T-helper 17 cell (primary cell): ENCODE measurements around the gene EIF3I. TPM values are rescaled to one million over a fixed set of nuclear protein-coding genes. Genes with fewer than 3 reads are reported as not detected.

Experiments
- ATAC-seq: fragments of 150-1000 bp; cut with Tn5 transposase; 2 replicates; pipeline ENCODE4 v1.10.0; 2021; ENCODE audit warnings: mild to moderate bottlenecking, moderate library complexity
- DNase-seq, 3 donors: peaks; one replicate each; pipeline versions ENCODE4 v3.0.0 to v3.0.0-alpha.2; 2020 to 2021
- H3K9me3 ChIP-seq: one replicate; pipeline ENCODE4 v1.7.0; 2013; ENCODE audit warnings: low read length, mild to moderate bottlenecking; ENCODE audit not compliant: control insufficient read depth, poor library complexity, severe bottlenecking
- H3K27ac Mint-ChIP-seq: one replicate; pipeline ENCODE4 v1.8.0; 2022; ENCODE audit warnings: mild to moderate bottlenecking, moderate library complexity, mixed read lengths
- H3K27me3 Mint-ChIP-seq: one replicate; pipeline ENCODE4 v1.8.0; 2022; ENCODE audit warnings: mixed read lengths
- H3K36me3 Mint-ChIP-seq: one replicate; pipeline ENCODE4 v1.8.0; 2022; ENCODE audit warnings: low read depth, mixed read lengths
- H3K4me1 Mint-ChIP-seq: one replicate; pipeline ENCODE4 v1.8.0; 2022; ENCODE audit warnings: mild to moderate bottlenecking, mixed read lengths
- H3K4me3 Mint-ChIP-seq: one replicate; pipeline ENCODE4 v1.8.0; 2022; ENCODE audit warnings: mild to moderate bottlenecking, moderate library complexity, mixed read lengths
- total RNA-seq, 4 donors: library from RNA in 2 of 4; stranded (reverse) in 2 of 4; gene quantifications; one replicate each; pipeline ENCODE4 v1.2.3 and lab custom pipeline; 2022 to 2026

The EIF3I gene
- total RNA-seq, 2 donors from 2014 or later, result 116 to 132 TPM

- H3K4me1 Mint-ChIP-seq, result peaks cover 50% of the 10 kb centered on the region
- H3K36me3 Mint-ChIP-seq, result no peaks in the 10 kb centered on the region
Measured at GRCh38 chr1:32201011-32201855, 21.0 kb upstream of the EIF3I start.

DNA sequence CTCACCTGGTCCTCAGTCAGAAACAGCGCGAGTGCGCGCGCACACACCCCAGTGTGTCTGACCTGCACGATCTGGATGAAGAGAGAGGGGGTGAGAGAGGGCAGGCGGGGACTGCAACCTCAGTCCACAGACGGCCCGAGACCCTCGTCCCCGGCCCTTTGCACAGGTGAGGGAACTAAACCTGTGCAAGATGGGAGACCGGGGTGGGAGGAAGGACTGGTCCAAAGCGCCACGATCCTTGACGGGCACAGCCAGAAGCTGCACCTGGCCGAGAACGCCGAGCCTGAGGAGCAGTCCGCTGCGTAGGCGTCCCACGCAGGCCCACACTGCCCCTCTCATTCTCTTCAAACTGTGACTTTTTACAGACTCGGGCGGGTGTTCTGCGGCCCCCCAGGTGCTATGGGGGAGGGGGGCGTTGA lies 17.3 kb upstream of the EIF3I start:
- peaks cover 34% of the 10 kb centered on the region for H3K4me1 Mint-ChIP-seq
- ATAC-seq, result no peak

More at GRCh38 chr1:32201011-32201855, 21.0 kb upstream of the EIF3I start:
- DNase-seq (peak; percentile 58 to 75 (median 59)), ATAC-seq (peak; percentile 84)
- peak overlapping the region; percentile 92 for H3K4me3 Mint-ChIP-seq
- no peaks in the 10 kb centered on the region for H3K27me3 Mint-ChIP-seq
- peak overlapping the region; percentile 98 for H3K27ac Mint-ChIP-seq
- H3K9me3 ChIP-seq, result no peaks in the 10 kb centered on the region

DNA sequence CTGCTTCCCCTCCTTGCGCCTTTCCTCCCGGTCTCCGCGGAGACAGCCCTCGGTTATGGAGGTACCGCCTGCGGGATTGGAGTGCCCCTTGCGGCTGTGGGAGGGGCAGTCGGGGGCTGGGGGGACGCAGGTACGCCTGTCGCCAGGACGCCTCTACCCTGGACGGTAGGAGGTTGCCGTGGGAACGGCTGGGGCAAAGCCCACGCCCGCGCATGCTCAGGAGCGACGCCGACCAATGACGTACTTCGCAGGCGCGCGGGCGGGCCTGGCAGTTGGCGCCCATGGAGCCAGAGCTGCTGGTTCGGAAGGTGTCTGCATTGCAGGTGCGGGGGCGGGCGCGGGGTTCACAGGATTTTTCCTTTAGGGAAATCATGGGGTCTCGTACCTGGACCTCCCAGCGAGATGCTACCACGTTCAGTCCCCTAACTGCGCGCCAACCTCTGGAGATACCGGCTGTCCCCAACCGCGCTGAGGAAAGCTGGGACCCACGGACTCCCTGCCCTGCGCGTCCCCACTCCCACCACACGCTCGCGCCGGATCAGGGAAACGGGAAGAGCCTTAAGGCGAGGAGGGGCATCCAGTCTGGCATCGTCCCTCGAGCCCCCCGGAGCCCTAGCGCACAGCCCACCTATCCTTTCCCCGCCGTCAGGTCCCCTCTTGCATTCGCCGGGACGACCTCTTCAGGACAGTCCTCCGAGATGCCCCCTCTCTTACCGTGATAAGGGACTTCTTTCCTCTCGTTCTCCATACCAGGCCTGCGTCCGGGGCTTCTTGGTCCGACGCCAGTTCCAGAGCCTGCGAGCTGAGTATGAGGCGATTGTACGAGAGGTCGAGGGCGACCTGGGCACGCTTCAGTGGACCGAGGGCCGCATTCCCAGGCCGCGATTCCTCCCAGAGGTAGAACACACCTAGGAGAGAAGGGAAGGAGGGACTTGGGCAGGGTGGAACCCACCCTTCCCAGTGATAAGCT lies 16.5 kb upstream of the EIF3I start, which contains the start of gene IQCC:
Gene IQCC (plus strand): TSS at position 271 of the 970 bp plus-strand sequence. CDS start 11 bp downstream, at position 282.
- ATAC-seq (peak; percentile 68), DNase-seq (peak; percentile 81 to 82 (median 82))
- no peaks in the 10 kb centered on the region for H3K9me3 ChIP-seq
- Mint-ChIP-seq H3K36me3 (no peaks in the 10 kb centered on the region), H3K27ac (peak within 1 kb of the TSS; percentile 92), H3K4me1 (peaks cover 29% of the 10 kb centered on the region), H3K4me3 (peak within 1 kb of the TSS; percentile 88), H3K27me3 (no peaks in the 10 kb centered on the region)

More for the DNA sequence above, 17.3 kb upstream of the EIF3I start:
- DNase-seq, result no peak
- no peaks in the 10 kb centered on the region for H3K9me3 ChIP-seq
- Mint-ChIP-seq H3K27ac (peak overlapping the region; percentile 92), H3K4me3 (peak overlapping the region; percentile 88), H3K36me3 (no peaks in the 10 kb centered on the region), H3K27me3 (no peaks in the 10 kb centered on the region)

- H3K9me3 ChIP-seq, result no peaks in the 10 kb centered on the region
- Mint-ChIP-seq H3K4me3 (no peak overlapping the region), H3K4me1 (peaks cover 16% of the 10 kb centered on the region), H3K36me3 (no peaks in the 10 kb centered on the region), H3K27ac (no peak overlapping the region), H3K27me3 (no peaks in the 10 kb centered on the region)
- DNase-seq, result no peak
- no peak for ATAC-seq
Measured at GRCh38 chr1:32208469-32208868, 13.7 kb upstream of the EIF3I start.

DNA sequence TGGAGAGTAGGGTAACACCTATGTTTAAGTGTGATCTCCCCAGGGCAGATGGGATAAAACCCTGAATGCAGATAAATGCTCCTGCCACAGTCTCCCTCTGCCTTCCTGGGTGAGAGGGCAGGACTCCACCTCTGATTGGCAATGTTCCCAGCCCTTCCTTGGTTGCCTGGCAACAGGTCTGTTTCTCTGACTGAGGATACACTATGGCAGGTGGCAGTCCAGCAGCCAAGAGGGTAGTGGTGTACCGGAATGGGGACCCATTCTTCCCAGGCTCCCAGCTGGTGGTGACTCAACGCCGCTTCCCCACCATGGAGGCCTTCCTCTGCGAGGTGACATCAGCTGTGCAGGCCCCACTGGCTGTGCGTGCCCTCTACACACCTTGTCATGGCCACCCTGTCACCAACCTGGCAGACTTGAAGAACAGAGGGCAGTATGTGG lies 13.3 kb upstream of the EIF3I start, which contains the start of gene DCDC2B:
Gene DCDC2B (plus strand): TSS at position 199 of the 438 bp plus-strand sequence. CDS start 5 bp downstream, at position 204.
- Mint-ChIP-seq H3K27ac (no peak within 1 kb of the TSS), H3K36me3 (no peaks in the 10 kb centered on the region), H3K27me3 (no peaks in the 10 kb centered on the region), H3K4me1 (peaks cover 16% of the 10 kb centered on the region), H3K4me3 (no peak within 1 kb of the TSS)
- ATAC-seq (no peak), DNase-seq (no peak)
- no peaks in the 10 kb centered on the region for H3K9me3 ChIP-seq

DNA sequence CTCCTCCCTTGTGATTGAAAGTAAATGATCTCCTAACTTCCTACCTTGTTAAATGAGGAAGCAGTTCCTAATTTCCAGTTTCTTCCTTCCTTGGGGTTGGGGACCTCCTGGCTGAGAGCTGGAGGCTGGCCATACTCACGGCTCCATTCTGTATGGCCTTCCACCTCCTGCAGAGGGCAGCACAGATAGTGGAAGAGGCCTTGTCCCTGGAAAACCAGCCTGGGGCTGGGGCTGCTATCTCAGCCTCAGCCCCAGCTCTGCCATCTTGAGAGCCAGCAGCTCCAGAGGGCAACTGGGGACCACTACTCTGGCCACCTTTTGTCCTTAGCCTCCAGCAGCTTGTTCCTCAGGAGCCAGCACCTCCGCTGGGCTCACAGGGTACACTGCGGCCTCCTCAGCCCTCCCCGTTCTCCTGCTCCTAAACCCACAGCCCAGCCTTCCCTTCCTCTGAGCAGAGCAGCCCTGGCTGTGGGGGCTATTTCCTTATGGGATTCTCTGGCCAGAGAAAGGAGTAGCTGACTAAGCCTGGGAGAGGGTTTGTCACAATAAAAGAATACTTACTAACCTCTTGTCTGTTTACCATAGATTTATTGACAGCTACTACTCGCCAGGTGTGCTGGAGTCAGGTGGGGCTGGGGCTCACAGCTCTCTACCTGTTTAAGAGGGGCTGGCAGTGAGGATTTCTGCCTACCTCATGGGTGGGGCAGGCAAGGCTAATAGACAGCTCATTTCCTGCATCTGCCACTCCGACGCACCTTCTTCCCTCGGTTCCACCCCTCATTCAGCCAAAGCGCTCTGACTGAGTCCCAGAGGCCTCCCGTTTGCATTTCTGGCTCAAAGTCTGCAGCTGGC lies 6.4 kb upstream of the EIF3I start:
- Mint-ChIP-seq H3K27me3 (no peaks in the 10 kb centered on the region), H3K4me3 (no peak overlapping the region), H3K4me1 (peaks cover 11% of the 10 kb centered on the region), H3K27ac (peak overlapping the region; percentile 84), H3K36me3 (no peaks in the 10 kb centered on the region)
- H3K9me3 ChIP-seq, result no peaks in the 10 kb centered on the region
- ATAC-seq (peak; percentile 92), DNase-seq (peak; percentile 33 to 55 (median 36))

DNA sequence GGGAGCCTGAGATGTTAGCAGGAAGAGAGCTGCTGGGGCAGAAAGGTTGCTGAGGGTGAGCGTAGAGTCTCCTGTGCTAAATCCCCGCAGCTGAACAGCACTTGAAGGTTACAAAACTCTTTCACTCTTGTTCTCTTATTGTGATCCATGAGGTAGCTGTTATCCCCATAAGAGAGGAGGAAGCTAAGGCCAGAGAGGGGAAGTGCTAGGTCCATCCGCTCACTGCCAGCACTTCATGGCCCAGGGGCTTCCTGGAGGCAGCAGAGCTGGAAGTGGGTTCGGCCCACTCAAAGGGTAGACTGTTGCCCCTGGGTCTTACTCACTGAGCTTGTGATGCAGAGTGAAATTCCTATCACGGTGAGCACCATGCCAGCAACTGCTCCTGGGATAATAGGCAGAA lies 5.6 kb upstream of the EIF3I start:
- DNase-seq (no peak), ATAC-seq (no peak)
- Mint-ChIP-seq H3K27ac (peak overlapping the region; percentile 84), H3K4me1 (peaks cover 15% of the 10 kb centered on the region), H3K27me3 (no peaks in the 10 kb centered on the region), H3K4me3 (no peak overlapping the region), H3K36me3 (no peaks in the 10 kb centered on the region)
- H3K9me3 ChIP-seq, result no peaks in the 10 kb centered on the region

GRCh38 chr1:32219022-32219421 lies 3.2 kb upstream of the EIF3I start:
- Mint-ChIP-seq H3K4me1 (peaks cover 19% of the 10 kb centered on the region), H3K27ac (no peak overlapping the region), H3K27me3 (no peaks in the 10 kb centered on the region), H3K4me3 (no peak overlapping the region), H3K36me3 (no peaks in the 10 kb centered on the region)
- no peaks in the 10 kb centered on the region for H3K9me3 ChIP-seq
- ATAC-seq (no peak), DNase-seq (no peak)

- no peaks in the 10 kb centered on the region for H3K27me3 Mint-ChIP-seq
- no peaks in the 10 kb centered on the region for H3K36me3 Mint-ChIP-seq
- H3K27ac Mint-ChIP-seq, result peak overlapping the region; percentile 95
- H3K4me3 Mint-ChIP-seq, result peak overlapping the region; percentile 92
- no peaks in the 10 kb centered on the region for H3K9me3 ChIP-seq
- no peak for DNase-seq
- peaks cover 21% of the 10 kb centered on the region for H3K4me1 Mint-ChIP-seq
- ATAC-seq, result no peak
Measured at GRCh38 chr1:32220746-32221580, 1.2 kb upstream of the EIF3I start.

DNA sequence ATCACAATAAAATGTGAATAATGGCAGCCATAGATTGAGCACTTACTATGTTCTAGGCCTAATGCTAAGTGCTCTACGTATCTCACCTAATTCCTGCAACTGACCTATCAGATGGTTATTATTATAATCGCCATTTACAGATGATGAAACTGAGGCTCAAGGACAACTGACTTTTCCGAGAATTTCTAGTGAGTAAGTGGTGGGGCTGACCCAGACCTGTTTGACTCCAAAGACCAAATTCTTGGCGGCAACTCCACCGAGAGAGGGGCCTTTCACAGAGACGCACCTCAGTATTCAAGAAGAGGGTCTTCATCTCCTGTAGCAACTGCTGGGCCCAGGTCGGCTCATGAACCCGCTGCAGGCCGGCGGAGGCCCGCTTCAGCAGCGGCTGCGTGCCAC lies 627 bp upstream of the EIF3I start:
- H3K9me3 ChIP-seq, result no peaks in the 10 kb centered on the region
- H3K27ac Mint-ChIP-seq, result peak overlapping the region; percentile 95
- no peaks in the 10 kb centered on the region for H3K36me3 Mint-ChIP-seq
- ATAC-seq (no peak), DNase-seq (no peak)
- H3K27me3 Mint-ChIP-seq, result no peaks in the 10 kb centered on the region
- H3K4me1 Mint-ChIP-seq, result peaks cover 17% of the 10 kb centered on the region
- peak overlapping the region; percentile 92 for H3K4me3 Mint-ChIP-seq

DNA sequence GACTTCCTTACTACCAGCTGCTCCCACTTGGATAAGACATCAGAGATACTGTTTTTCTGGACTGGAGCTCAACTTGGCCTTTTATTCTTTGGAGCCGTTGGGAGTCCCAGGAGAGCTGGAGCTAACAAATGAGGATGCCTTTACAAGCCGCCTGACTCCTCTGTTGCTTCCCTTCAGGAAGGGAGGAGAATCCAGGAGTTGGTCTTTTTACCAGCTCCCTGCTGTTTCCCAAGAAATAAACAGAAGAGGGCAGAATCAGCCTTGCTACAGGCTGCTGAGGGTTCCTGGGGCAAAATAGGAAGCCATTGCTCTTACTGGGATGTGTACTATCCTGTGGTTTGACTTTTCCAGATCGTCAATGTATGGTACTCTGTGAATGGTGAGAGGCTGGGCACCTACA lies 1.5 kb downstream of the EIF3I start:
- H3K9me3 ChIP-seq, result no peaks in the 10 kb centered on the region
- no peak for DNase-seq
- H3K27ac Mint-ChIP-seq, result peak overlapping the region; percentile 95
- ATAC-seq, result no peak
- peaks cover 3% of the 10 kb centered on the region for H3K36me3 Mint-ChIP-seq
- peak overlapping the region; percentile 92 for H3K4me3 Mint-ChIP-seq
- H3K4me1 Mint-ChIP-seq, result peaks cover 27% of the 10 kb centered on the region
- no peaks in the 10 kb centered on the region for H3K27me3 Mint-ChIP-seq
